ENCODE data around the gene RXYLT1.

RXYLT1 gene

DNA sequence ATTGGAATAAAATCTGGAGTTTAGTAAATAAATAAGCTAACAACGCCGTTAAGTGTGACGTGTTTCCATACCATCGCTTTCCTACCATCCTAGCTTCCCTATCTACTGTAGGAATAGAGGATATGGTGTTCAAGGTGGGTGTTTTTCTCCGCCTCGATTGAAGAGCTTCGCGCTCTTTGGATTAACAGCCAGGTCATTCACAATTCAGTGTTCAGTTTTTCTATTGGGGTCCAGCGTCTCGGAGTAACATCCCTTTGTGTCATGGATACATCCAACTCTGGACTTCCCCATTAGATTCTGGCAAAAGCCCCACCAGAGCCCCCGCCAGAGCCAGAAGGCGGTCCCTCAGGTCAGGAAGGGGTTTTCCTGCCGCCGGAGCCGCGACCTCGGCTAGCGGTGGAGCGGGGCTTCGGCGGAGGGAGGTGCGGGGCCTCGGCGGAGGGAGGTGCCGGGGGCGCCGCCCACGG is 63.6 kb downstream of the RXYLT1 start:
- no peak for DNase-seq
- Mint-ChIP-seq H3K9me3 (no peaks in the 10 kb centered on the region), H3K27me3 (peaks cover 44% of the 10 kb centered on the region), H3K27ac (no peak overlapping the region), H3K36me3 (ENCODE audit: low read depth) (no peaks in the 10 kb centered on the region), H3K4me3 (peak overlapping the region; percentile 64), H3K4me1 (ENCODE audit: low read depth) (peaks cover 10% of the 10 kb centered on the region)

GRCh38 chr12:63843721-63844390 is 64.1 kb downstream of the RXYLT1 start:
- peak; percentile 87 for DNase-seq
- no peaks in the 10 kb centered on the region for H3K36me3 Mint-ChIP-seq (ENCODE audit: low read depth)
- H3K27me3 Mint-ChIP-seq, result peaks cover 44% of the 10 kb centered on the region
- H3K9me3 Mint-ChIP-seq, result no peaks in the 10 kb centered on the region
- peaks cover 10% of the 10 kb centered on the region for H3K4me1 Mint-ChIP-seq (ENCODE audit: low read depth)
- H3K4me3 Mint-ChIP-seq, result peak overlapping the region; percentile 74
- H3K27ac Mint-ChIP-seq, result no peak overlapping the region

- no peaks in the 10 kb centered on the region for H3K9me3 Mint-ChIP-seq
- H3K4me1 Mint-ChIP-seq (ENCODE audit: low read depth), result peaks cover 10% of the 10 kb centered on the region
- peaks cover 40% of the 10 kb centered on the region for H3K27me3 Mint-ChIP-seq
- peak within 1 kb of the TSS; percentile 81 for H3K4me3 Mint-ChIP-seq
- no peak within 1 kb of the TSS for H3K27ac Mint-ChIP-seq
- H3K36me3 Mint-ChIP-seq (ENCODE audit: low read depth), result no peaks in the 10 kb centered on the region
- no peak for DNase-seq
Measured at GRCh38 chr12:63844391-63845341, 65.0 kb downstream of the RXYLT1 start, which contains the start of gene SRGAP1. TSS of gene SRGAP1 (plus strand) at chr12:63844700. CDS start at chr12:63844817, 117 bp downstream.

DNA sequence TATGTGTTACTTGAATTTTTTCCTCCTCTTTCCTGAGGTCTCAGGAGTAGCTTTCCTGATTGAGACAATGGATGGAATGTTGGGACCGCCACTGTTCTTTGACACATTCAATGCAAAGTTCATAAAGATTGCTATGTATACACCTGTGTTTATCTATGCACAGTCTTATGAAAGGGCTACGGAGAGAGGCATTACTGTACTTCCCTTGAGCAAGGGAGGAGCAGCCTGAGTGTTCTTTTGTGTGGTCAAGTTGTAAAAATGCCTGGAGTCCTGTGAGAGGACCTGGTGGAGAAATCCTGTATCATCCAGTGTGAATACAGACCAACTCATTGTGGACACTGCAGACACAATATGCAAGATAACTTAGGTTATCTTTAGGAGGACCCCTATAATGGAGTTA is 66.0 kb downstream of the RXYLT1 start:
- peaks cover 10% of the 10 kb centered on the region for H3K4me1 Mint-ChIP-seq (ENCODE audit: low read depth)
- H3K4me3 Mint-ChIP-seq, result no peak overlapping the region
- no peak for DNase-seq
- H3K27me3 Mint-ChIP-seq, result peaks cover 40% of the 10 kb centered on the region
- H3K9me3 Mint-ChIP-seq, result no peaks in the 10 kb centered on the region
- H3K27ac Mint-ChIP-seq, result no peak overlapping the region
- no peaks in the 10 kb centered on the region for H3K36me3 Mint-ChIP-seq (ENCODE audit: low read depth)

GRCh38 chr12:63846238-63846967 is 66.7 kb downstream of the RXYLT1 start:
- Mint-ChIP-seq H3K36me3 (ENCODE audit: low read depth) (no peaks in the 10 kb centered on the region), H3K9me3 (no peaks in the 10 kb centered on the region), H3K27ac (no peak overlapping the region), H3K4me1 (ENCODE audit: low read depth) (peaks cover 10% of the 10 kb centered on the region), H3K4me3 (no peak overlapping the region), H3K27me3 (peaks cover 40% of the 10 kb centered on the region)
- no peak for DNase-seq

DNA sequence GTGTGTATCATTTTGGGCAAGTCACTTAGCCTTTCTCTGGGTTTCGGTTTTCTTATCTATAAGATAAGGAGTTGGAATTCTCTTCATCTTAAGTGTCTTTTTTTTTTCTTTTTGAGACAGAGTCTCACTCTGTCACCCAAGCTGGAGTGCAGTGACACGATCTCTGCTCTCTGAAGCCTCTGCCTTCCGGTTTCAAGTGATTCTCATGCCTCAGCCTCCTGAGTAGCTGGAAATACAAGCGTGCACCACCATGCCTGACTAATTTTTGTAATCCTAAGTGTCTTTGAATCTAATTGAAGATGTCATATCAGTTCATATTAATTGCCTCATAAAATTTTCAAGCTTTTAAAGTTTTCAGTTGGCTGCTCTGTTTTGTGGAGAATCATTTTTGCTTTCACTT is 68.7 kb downstream of the RXYLT1 start:
- H3K36me3 Mint-ChIP-seq (ENCODE audit: low read depth), result no peaks in the 10 kb centered on the region
- peaks cover 7% of the 10 kb centered on the region for H3K4me1 Mint-ChIP-seq (ENCODE audit: low read depth)
- no peak overlapping the region for H3K27ac Mint-ChIP-seq
- no peaks in the 10 kb centered on the region for H3K9me3 Mint-ChIP-seq
- DNase-seq, result no peak
- no peak overlapping the region for H3K4me3 Mint-ChIP-seq
- peaks cover 31% of the 10 kb centered on the region for H3K27me3 Mint-ChIP-seq

DNA sequence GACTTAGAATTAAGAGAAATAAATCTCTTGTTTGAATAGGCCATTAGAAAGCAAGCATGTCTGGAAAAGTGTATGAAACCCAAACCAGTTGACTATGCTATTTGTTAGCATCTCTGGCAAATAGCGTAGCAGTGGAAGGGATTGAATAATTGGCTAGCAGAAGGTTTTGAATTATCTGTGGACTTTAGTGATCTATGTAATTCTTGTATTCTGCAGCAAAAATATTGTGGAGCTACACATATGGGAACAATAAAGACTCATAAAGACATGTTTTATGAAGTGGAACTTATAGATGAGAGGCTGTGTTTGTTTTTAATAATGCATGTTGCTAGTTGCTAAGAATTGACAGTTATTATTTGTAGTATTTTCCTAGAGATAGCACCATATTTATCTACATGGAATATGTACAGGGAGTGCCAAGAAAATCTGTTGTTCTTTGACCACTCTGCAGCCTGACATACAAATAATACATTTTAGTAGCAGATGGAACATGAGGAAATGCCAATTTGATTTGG is 69.5 kb downstream of the RXYLT1 start:
- H3K27me3 Mint-ChIP-seq, result peaks cover 31% of the 10 kb centered on the region

GRCh38 chr12:63849641-63850040 is 69.9 kb downstream of the RXYLT1 start:
- Mint-ChIP-seq H3K36me3 (ENCODE audit: low read depth) (no peaks in the 10 kb centered on the region), H3K9me3 (no peaks in the 10 kb centered on the region), H3K4me3 (no peak overlapping the region), H3K27ac (no peak overlapping the region), H3K27me3 (peaks cover 29% of the 10 kb centered on the region), H3K4me1 (ENCODE audit: low read depth) (peaks cover 5% of the 10 kb centered on the region)
- no peak for DNase-seq

More for the DNA sequence above, 69.5 kb downstream of the RXYLT1 start:
- Mint-ChIP-seq H3K9me3 (no peaks in the 10 kb centered on the region), H3K4me3 (no peak overlapping the region), H3K4me1 (ENCODE audit: low read depth) (peaks cover 7% of the 10 kb centered on the region), H3K36me3 (ENCODE audit: low read depth) (no peaks in the 10 kb centered on the region), H3K27ac (no peak overlapping the region)
- no peak for DNase-seq

DNA sequence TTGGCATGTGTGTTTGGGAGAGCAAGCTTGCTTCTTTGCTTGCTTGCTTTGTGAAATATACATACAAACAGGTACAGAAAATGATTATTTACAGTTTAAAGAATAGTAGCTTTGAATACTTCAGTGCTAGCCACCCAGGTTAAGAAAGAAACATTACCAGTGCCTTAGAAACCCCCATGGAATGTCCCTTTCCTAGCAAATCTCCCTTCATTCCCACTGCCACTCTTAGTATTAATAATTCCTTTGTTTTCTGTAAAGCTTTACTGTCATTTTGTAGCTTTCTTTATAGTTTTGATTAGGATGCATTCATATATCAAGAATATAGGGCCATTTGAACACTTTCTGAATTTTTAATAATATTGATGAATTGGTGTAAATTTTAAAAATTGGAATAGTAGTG is 74.3 kb downstream of the RXYLT1 start:
- H3K36me3 Mint-ChIP-seq (ENCODE audit: low read depth), result no peaks in the 10 kb centered on the region
- H3K9me3 Mint-ChIP-seq, result no peaks in the 10 kb centered on the region
- no peak overlapping the region for H3K4me3 Mint-ChIP-seq
- no peak for DNase-seq
- no peaks in the 10 kb centered on the region for H3K4me1 Mint-ChIP-seq (ENCODE audit: low read depth)
- H3K27ac Mint-ChIP-seq, result no peak overlapping the region
- H3K27me3 Mint-ChIP-seq, result no peaks in the 10 kb centered on the region

DNA sequence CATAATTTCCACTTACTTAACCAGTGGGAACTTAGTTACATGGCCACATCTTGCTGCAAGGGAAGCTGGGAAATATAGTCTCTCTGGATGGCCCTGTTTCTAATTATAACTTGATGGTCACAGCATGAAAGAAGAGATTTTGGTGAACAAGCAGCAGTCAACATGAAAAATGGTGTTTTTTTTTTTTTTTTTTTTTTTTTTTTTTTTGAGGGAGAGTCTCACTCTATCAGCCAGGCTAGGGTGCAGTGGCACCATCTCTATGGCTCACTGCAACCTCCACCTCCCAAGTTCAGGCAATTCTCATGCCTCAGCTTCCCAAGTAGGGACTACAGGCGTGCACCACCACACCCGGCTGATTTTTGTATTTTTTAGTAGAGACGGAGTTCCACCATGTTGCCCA is 75.6 kb downstream of the RXYLT1 start:
- Mint-ChIP-seq H3K27ac (no peak overlapping the region), H3K27me3 (peaks cover 3% of the 10 kb centered on the region), H3K9me3 (no peaks in the 10 kb centered on the region), H3K4me1 (ENCODE audit: low read depth) (no peaks in the 10 kb centered on the region), H3K36me3 (ENCODE audit: low read depth) (no peaks in the 10 kb centered on the region), H3K4me3 (no peak overlapping the region)
- DNase-seq, result no peak

- Mint-ChIP-seq H3K4me1 (ENCODE audit: low read depth) (no peaks in the 10 kb centered on the region), H3K36me3 (ENCODE audit: low read depth) (no peaks in the 10 kb centered on the region), H3K9me3 (no peaks in the 10 kb centered on the region), H3K27ac (no peak overlapping the region), H3K27me3 (peaks cover 6% of the 10 kb centered on the region), H3K4me3 (no peak overlapping the region)
- DNase-seq, result no peak
Measured at GRCh38 chr12:63857771-63858670, 78.3 kb downstream of the RXYLT1 start.

Measured in activated T-cell treated with anti-CD3 and anti-CD28 coated beads, Interleukin-2, amount 50 U/mL, for 24 hours (primary cell).